Activated naive CD4-positive, alpha-beta T cell treated with Interleukin-2 at 50 U/mL for 16 hours (primary cell): Measurements from ENCODE around the gene RPL5.

ENCODE experiments used
- DNase-seq: peaks from one replicate; pipeline ENCODE4 v3.0.0-alpha.2; 2020

RPL5 gene

GRCh38 chr1:92820551-92820950, 11.3 kb upstream of the RPL5 start:
- DNase-seq, result no peak

- DNase-seq, result no peak
Measured at GRCh38 chr1:92822879-92823278, 9.0 kb upstream of the RPL5 start.

GRCh38 chr1:92826792-92827191, 5.0 kb upstream of the RPL5 start:
- no peak for DNase-seq

- DNase-seq, result no peak
Measured at GRCh38 chr1:92831368-92831761, 475 bp upstream of the RPL5 start.

GRCh38 chr1:92832537-92833114, 786 bp downstream of the RPL5 start:
- DNase-seq, result no peak

GRCh38 chr1:92833840-92834239, 2.0 kb downstream of the RPL5 start:
- peak; percentile 27 for DNase-seq

- no peak for DNase-seq
Measured at GRCh38 chr1:92834617-92835016, 2.8 kb downstream of the RPL5 start.

- no peak for DNase-seq
Measured at GRCh38 chr1:92837062-92837461, 5.2 kb downstream of the RPL5 start.

GRCh38 chr1:92838519-92838918, 6.7 kb downstream of the RPL5 start:
- DNase-seq, result no peak

GRCh38 chr1:92839442-92839841, 7.6 kb downstream of the RPL5 start:
- DNase-seq, result no peak

- no peak for DNase-seq
Measured at GRCh38 chr1:92840600-92840999, 8.8 kb downstream of the RPL5 start.

GRCh38 chr1:92842082-92843045, 10.5 kb downstream of the RPL5 start:
- DNase-seq, result no peak

- no peak for DNase-seq
Measured at GRCh38 chr1:92843046-92843423, 11.2 kb downstream of the RPL5 start.

- DNase-seq, result no peak
Measured at GRCh38 chr1:92843429-92844352, 11.9 kb downstream of the RPL5 start.

- DNase-seq, result no peak
Measured at GRCh38 chr1:92844439-92844838, 12.6 kb downstream of the RPL5 start.

- no peak for DNase-seq
Measured at GRCh38 chr1:92845908-92846307, 14.1 kb downstream of the RPL5 start.

GRCh38 chr1:92848201-92848600, 16.4 kb downstream of the RPL5 start:
- DNase-seq, result no peak

- no peak for DNase-seq
Measured at GRCh38 chr1:92850019-92850418, 18.2 kb downstream of the RPL5 start.

GRCh38 chr1:92851729-92852128, 19.9 kb downstream of the RPL5 start:
- DNase-seq, result no peak

- no peak for DNase-seq
Measured at GRCh38 chr1:92853299-92853698, 21.5 kb downstream of the RPL5 start.

- DNase-seq, result no peak
Measured at GRCh38 chr1:92854101-92854785, 22.4 kb downstream of the RPL5 start.

GRCh38 chr1:92855236-92855635, 23.4 kb downstream of the RPL5 start:
- DNase-seq, result no peak

- DNase-seq, result no peak
Measured at GRCh38 chr1:92857817-92858216, 26.0 kb downstream of the RPL5 start.
